Stomach (tissue), 19 donors: ENCODE data around the gene PLEKHG4. TPM values are rescaled to one million over a fixed set of nuclear protein-coding genes. Genes with fewer than 3 reads are reported as not detected.

Source experiments
- DNase-seq, 2 donors: peaks; one replicate each; pipeline versions ENCODE4 v3.0.0 to v3.0.0-alpha.2; 2013 to 2019
- H3K27ac ChIP-seq, 5 donors: fragments of 200-600 bp in 4 of 5; sonication (generic) in 4 of 5; one replicate each; pipeline ENCODE4 v1.5.1; 2013 to 2019; ENCODE audit warnings: mild to moderate bottlenecking in 1 of 5, moderate library complexity in 1 of 5
- H3K27me3 ChIP-seq, 3 donors: fragments of 200-600 bp; sonication (generic); one replicate each; pipeline ENCODE4 v1.5.1; 2017 to 2019; ENCODE audit warnings: mixed run types in 1 of 3
- H3K36me3 ChIP-seq, 4 donors: fragments of 200-600 bp; sonication (generic); 1 replicate in 3 of 4; 2 replicates in 1 of 4; pipeline ENCODE4 v1.5.1; 2016 to 2019
- H3K4me1 ChIP-seq, 4 donors: fragments of 200-600 bp; sonication (generic); one replicate each; pipeline ENCODE4 v1.5.1; 2016 to 2019
- H3K4me3 ChIP-seq, 4 donors: fragments of 200-600 bp; sonication (generic) in 3 of 4; one replicate each; pipeline ENCODE4 v1.5.1; 2016 to 2019; ENCODE audit warnings: mild to moderate bottlenecking in 1 of 4
- H3K9me3 ChIP-seq, 4 donors: fragments of 200-600 bp; sonication (generic); one replicate each; pipeline ENCODE4 v1.5.1; 2016 to 2019
- CTCF ChIP-seq, 7 experiments: fragments of 450-650 bp in 4 of 7; fragments of 200-600 bp in 3 of 7; sonication (generic) in 3 of 7; IDR thresholded peaks; one replicate each; pipeline ENCODE4 v1.5.1; 2016 to 2019; ENCODE audit warnings: antibody characterized with exemption in 7 of 7, control low read depth in 2 of 7, mild to moderate bottlenecking in 1 of 7
- EP300 ChIP-seq: sonication (generic); formaldehyde crosslinking; IDR thresholded peaks from one replicate; pipeline ENCODE4 v1.6.1; 2017; ENCODE audit warnings: antibody characterized with exemption
- POLR2A ChIP-seq, 4 donors: fragments of 450-650 bp; IDR thresholded peaks; one replicate each; pipeline ENCODE4 v1.6.1; 2016; ENCODE audit warnings: antibody characterized with exemption in 4 of 4, control low read depth in 2 of 4, mild to moderate bottlenecking in 1 of 4, moderate library complexity in 1 of 4
- POLR2AphosphoS5 ChIP-seq, 3 donors: sonication (generic); formaldehyde crosslinking; IDR thresholded peaks; one replicate each; pipeline ENCODE4 v1.6.1; 2016; ENCODE audit warnings: antibody characterized with exemption in 3 of 3
- WGBS, 5 donors: extraction: QIAGEN DNeasy Blood & Tissue Kit in 3 of 5; methylation state at CpG; one replicate each; pipeline versions ENCODE4 v1.1.5 to v1.1.7; 2013 to 2018; 5-methylcytosine and 5-hydroxymethylcytosine counted together
- intact Hi-C: fragments of 100-400 bp; cut with DNase I; formaldehyde crosslinking; loops from one replicate; pipeline ENCODE4 v1.15.1; 2023; ENCODE audit warnings: low total_unique reads
- long read RNA-seq, 10 donors: transcript quantifications; one replicate each; lab custom pipeline, GENCODE V29; 2026
- polyA plus RNA-seq, 3 donors: library from polyadenylated mRNA; stranded (reverse); fragments of 200-250 nt; gene quantifications; one replicate each; pipeline ENCODE4 v1.2.3, GENCODE V29; 2013
- total RNA-seq, 5 donors: library from RNA; depleted of rRNA; stranded (reverse); fragments of >200 nt; gene quantifications; one replicate each; pipeline versions ENCODE4 v1.1.0 to v1.2.3, GENCODE V29; 2014 to 2016
- donor health status: healthy with polysubstance abuse.
- donor health status: Bipolar disorder and iron deficiency.
- donor health status: healthy.

PLEKHG4 gene
- 10 to 100 TPM in 2 of 5 donors, 1 to 10 TPM in 3; 2.3 to 57.1 (median 8.1) TPM for total RNA-seq
- 1 to 10 TPM; 2.5 to 10.0 (median 3.1) TPM for polyA plus RNA-seq
- long read RNA-seq, donor 1 = 0 reads
- long read RNA-seq, donor 2 = 0 reads
- long read RNA-seq, donor 3 = 0 reads
- long read RNA-seq, donor 4 = 0 reads
- long read RNA-seq, donor 5 = 0 reads
- long read RNA-seq, donor 6 = 0 reads
- long read RNA-seq, donor 7 = 0 reads
- long read RNA-seq, donor 8 = 0 reads
- long read RNA-seq, donor 9 = 0 reads
- long read RNA-seq, donor 10 = 0 reads

- intact Hi-C loops = no loop called here
- peak within 1 kb of the TSS; percentile 2 to 81 (median 69) for H3K27ac ChIP-seq
- H3K4me3 ChIP-seq = peak within 1 kb of the TSS; percentile 62 to 81 (median 70)
- TF ChIP-seq POLR2AphosphoS5 (IDR thresholded peaks at IDR 0.05) (no peak), EP300 (no peak), CTCF (IDR thresholded peaks at IDR 0.05) (peak in 4 of 7 experiments; percentile 11 to 87 (median 66)), POLR2A (IDR thresholded peaks at IDR 0.05) (no peak)
- H3K4me1 ChIP-seq = peaks cover 24 to 36% (median 27%) of the 10 kb centered on the region in 4 donors
- DNase-seq = peak; percentile 84 to 94
- 28 to 91% (median 34%) methylated on average over 17 to 83 of the region's 83 CpGs for WGBS, 5 donors
- no peaks in the 10 kb centered on the region for H3K9me3 ChIP-seq
- peaks cover 3 to 14% (median 11%) of the 10 kb centered on the region in 4 donors for H3K36me3 ChIP-seq
- H3K27me3 ChIP-seq = no peaks in the 10 kb centered on the region
Measured at GRCh38 chr16:67279296-67280089, at the start of gene PLEKHG4. Gene PLEKHG4, plus strand, starts transcription at chr16:67279532. Its CDS starts 513 bp downstream, at chr16:67280045.

DNA sequence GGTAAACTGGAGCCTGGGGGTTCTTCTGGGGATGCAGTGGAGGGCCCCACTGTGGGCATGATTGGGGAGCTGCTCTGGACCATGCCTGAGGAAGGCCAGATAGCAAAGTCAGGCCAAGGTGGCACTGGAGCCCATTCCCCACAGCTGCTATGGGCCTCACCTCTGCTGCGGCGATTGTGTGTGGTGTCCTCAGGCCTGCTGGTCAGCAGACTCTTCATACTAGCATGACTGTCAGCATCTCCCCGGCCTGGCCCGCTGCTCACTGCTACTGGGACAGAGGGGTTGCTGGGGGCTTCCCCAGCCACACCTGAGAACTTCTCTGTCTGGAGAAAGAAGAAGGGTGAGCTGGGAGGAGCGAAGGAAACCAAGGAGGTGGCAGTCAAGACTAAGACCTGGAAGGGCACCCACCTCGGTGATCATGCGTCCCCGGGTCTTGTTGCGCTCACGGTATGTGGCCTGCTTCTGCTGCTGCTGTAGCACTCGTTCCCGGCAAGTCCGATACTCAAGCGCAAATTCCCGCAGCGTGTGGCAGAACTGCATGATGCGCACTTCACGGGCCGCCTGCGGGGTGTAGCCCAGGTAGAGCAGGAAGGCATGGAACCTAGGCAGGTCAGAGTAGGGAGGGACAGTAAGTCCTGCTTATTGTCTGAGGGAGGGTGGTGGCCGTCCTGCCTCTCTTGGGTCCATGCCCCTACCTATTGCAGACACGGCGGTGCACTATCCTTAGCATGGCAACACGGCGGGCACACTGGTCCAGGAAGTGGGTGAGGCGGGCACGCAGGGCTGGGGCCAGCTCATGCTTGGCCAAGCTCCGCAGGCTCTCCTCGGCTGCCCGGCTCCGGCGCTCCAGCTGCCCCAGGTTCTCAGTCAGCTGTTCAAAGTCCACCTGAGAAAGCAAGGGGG, 49.2 kb upstream of the PLEKHG4 start:
- intact Hi-C loops = no loop called here
- TF ChIP-seq POLR2A (IDR thresholded peaks at IDR 0.05) (no peak), CTCF (IDR thresholded peaks at IDR 0.05) (no peak)
- Histone ChIP-seq H3K9me3 (no peaks in the 10 kb centered on the region), H3K27ac (no peak overlapping the region), H3K4me1 (peaks cover 9 to 34% (median 27%) of the 10 kb centered on the region in 4 donors), H3K4me3 (no peak overlapping the region), H3K36me3 (peaks cover 37 to 73% (median 71%) of the 10 kb centered on the region in 4 donors), H3K27me3 (no peaks in the 10 kb centered on the region)
- no peak for DNase-seq
- WGBS, 5 donors = 84 to 93% (median 89%) methylated on average over 31 to 32 of the region's 32 CpGs

DNA sequence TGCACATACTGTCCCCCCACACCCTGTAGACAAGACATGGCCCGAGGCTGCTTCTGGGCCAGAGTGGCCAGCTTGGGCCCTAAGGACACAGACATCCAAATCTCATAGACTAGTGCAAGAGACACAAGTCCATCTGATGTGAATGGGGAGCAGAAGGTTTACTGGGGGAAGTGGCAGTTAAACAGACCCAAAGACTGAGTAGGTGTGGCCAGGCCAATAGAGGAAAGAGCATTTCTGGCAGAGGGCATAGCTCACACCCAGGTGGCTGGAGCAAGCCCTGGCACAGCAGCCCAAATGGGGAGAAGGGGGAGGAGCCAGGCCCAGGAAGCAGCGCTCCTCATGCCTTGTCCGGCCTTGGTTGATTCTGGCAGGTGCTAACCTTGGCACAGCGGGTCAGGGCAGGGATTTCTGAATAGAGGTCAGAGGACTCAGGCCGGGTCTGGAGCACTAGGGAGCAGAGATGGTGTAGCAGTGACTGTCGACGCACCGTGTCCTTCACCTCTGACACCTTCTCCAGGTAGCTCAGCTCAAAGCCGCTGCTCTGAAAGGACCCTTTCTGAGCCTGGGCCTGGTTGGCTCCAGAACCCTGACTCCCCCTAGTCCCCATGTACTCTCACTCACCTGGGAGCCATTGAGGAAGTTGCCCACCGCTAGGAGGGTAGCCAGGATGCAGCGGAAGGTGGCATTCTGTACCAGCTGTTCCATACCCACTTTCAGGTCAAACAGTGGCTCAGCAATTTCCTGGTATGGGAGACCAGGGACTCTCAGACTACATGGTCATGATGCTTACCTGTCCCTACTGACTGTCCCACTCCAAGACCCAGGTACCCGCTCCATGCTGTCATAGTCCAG, 48.3 kb upstream of the PLEKHG4 start:
- Histone ChIP-seq H3K4me1 (peaks cover 9 to 26% (median 20%) of the 10 kb centered on the region in 4 donors), H3K4me3 (no peak overlapping the region), H3K36me3 (peaks cover 43 to 82% (median 80%) of the 10 kb centered on the region in 4 donors), H3K9me3 (no peaks in the 10 kb centered on the region), H3K27me3 (no peaks in the 10 kb centered on the region), H3K27ac (no peak overlapping the region)
- 65 to 77% (median 74%) methylated on average over 11 to 12 of the region's 12 CpGs for WGBS, 5 donors
- DNase-seq = peak in 1 of 2 donors; percentile 48
- TF ChIP-seq POLR2AphosphoS5 (IDR thresholded peaks at IDR 0.05) = no peak
- TF ChIP-seq POLR2A (IDR thresholded peaks at IDR 0.05) = no peak
- TF ChIP-seq EP300 = no peak
- no peak for TF ChIP-seq CTCF (IDR thresholded peaks at IDR 0.05)
- intact Hi-C loops = no loop called here
